GM18526 (cell line): Measurements from ENCODE around the gene KCNIP3.

Source experiments
- POLR2A ChIP-seq: IDR thresholded peaks from 3 replicates; pipeline ENCODE4 v1.6.1; 2011; ENCODE audit not compliant: insufficient read length; ENCODE audit errors: extremely low read depth

Gene KCNIP3

GRCh38 chr2:95303191-95303919, 6.2 kb downstream of the KCNIP3 start:
- no peak for TF ChIP-seq POLR2A

GRCh38 chr2:95305380-95306061, 8.4 kb downstream of the KCNIP3 start:
- no peak for TF ChIP-seq POLR2A

- no peak for TF ChIP-seq POLR2A
These were observed 9.3 kb downstream of the KCNIP3 start for GRCh38 chr2:95306336-95306895.

GRCh38 chr2:95307036-95307435, 9.9 kb downstream of the KCNIP3 start:
- TF ChIP-seq POLR2A = no peak

- TF ChIP-seq POLR2A = no peak
These were observed 10.7 kb downstream of the KCNIP3 start for GRCh38 chr2:95307878-95308277.

- no peak for TF ChIP-seq POLR2A
These were observed 11.4 kb downstream of the KCNIP3 start for GRCh38 chr2:95308426-95308990.

GRCh38 chr2:95309599-95309998, 12.5 kb downstream of the KCNIP3 start:
- TF ChIP-seq POLR2A = no peak

- no peak for TF ChIP-seq POLR2A
These were observed 13.1 kb downstream of the KCNIP3 start for GRCh38 chr2:95310216-95310615.

- no peak for TF ChIP-seq POLR2A
These were observed 13.5 kb downstream of the KCNIP3 start for GRCh38 chr2:95310651-95311050.

- TF ChIP-seq POLR2A = no peak
These were observed 14.8 kb downstream of the KCNIP3 start for GRCh38 chr2:95311815-95312542.

- TF ChIP-seq POLR2A = no peak
These were observed 15.5 kb downstream of the KCNIP3 start for GRCh38 chr2:95312543-95313201.

GRCh38 chr2:95313296-95314131, 16.4 kb downstream of the KCNIP3 start:
- TF ChIP-seq POLR2A = no peak

- TF ChIP-seq POLR2A = no peak
These were observed 17.4 kb downstream of the KCNIP3 start for GRCh38 chr2:95314598-95314963.

GRCh38 chr2:95314964-95315611, 17.9 kb downstream of the KCNIP3 start:
- TF ChIP-seq POLR2A = no peak
